ENCODE data around the gene TEKT3. TPM values are rescaled to one million over a fixed set of nuclear protein-coding genes. Genes with fewer than 3 reads are reported as not detected.

The TEKT3 gene
- total and polyA plus RNA-seq, 2 donors (not counting 3 experiments of a cell fraction or from before 2014, with no cell fraction given) = 0.28 TPM; not detected in 1

DNA sequence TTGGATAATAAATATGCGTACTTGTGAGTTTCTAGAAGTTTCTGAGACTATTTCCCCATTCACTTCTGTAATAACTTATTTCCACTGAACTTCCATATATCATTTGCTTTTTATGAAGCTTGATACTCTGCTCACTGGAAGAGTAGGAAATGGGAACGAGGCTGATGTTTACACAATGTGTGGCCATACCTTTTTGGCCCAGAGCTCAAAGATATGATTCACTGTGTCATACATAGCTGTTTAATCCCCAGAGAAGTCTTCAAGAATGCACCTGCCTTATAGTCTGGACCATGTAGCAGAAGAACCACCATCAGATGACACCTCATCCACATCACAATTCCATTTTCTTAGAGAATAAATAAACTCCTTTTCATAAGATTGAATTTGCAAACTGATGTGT is 40.3 kb upstream of the TEKT3 start:
- DNase-seq (ENCODE audit: low read depth, low spot score) = no peak
- dilution Hi-C loops (cut with MboI; ENCODE audit: extremely low pct_ligation_motif_present, low sequenced_read_pairs) = no loop called here
- no peak for FAIRE-seq
- Histone ChIP-seq H3K9me3 (replicated peaks; ENCODE audit: control insufficient read depth, insufficient read depth, low read length) (no peaks in the 10 kb centered on the region), H2AFZ (ENCODE audit: low read depth, low read length) (no peak overlapping the region), H3K36me3 (ENCODE audit: control insufficient read depth in 2 of 2, extremely low read depth in 1 of 2, insufficient read depth in 2 of 2, low read length in 2 of 2) (no peaks in the 10 kb centered on the region), H3K27me3 (ENCODE audit: control insufficient read depth in 2 of 2, insufficient read depth in 2 of 2, low read length in 2 of 2) (peaks cover 2 to 7% of the 10 kb centered on the region in 2 experiments), H3K9ac (replicated peaks; ENCODE audit: extremely low read depth, insufficient read depth, low read length) (no peak overlapping the region), H4K20me1 (replicated peaks; ENCODE audit: control insufficient read depth, extremely low read depth, insufficient read depth, low read length) (no peaks in the 10 kb centered on the region), H3K9me1 (replicated peaks; ENCODE audit: control insufficient read depth, extremely low read depth, insufficient read depth, low read length) (no peaks in the 10 kb centered on the region), H3K27ac (ENCODE audit: insufficient read depth, low read depth, low read length) (no peak overlapping the region), H3K4me1 (ENCODE audit: control insufficient read depth, extremely low read depth, insufficient read depth, low read length) (peaks cover 3% of the 10 kb centered on the region), H3K4me3 (replicated peaks in 1 of 3; ENCODE audit: insufficient read depth in 1 of 3, low read depth in 1 of 3, low read length in 3 of 3) (no peak overlapping the region), H3K79me2 (ENCODE audit: control insufficient read depth, insufficient read depth, low read length) (no peaks in the 10 kb centered on the region), H3K4me2 (ENCODE audit: insufficient read depth, low read length) (no peak overlapping the region)
- no peak for TF ChIP-seq MYC (IDR thresholded peaks at IDR 0.05; ENCODE audit: low read depth, low read length)
- no peak for TF ChIP-seq POLR2AphosphoS5 (IDR thresholded peaks at IDR 0.05; ENCODE audit: insufficient read depth, low read depth, low read length)
- no peak for TF ChIP-seq FOS (IDR thresholded peaks at IDR 0.05; ENCODE audit: borderline replicate concordance, insufficient read depth, low read length)
- TF ChIP-seq, protein P1, sequence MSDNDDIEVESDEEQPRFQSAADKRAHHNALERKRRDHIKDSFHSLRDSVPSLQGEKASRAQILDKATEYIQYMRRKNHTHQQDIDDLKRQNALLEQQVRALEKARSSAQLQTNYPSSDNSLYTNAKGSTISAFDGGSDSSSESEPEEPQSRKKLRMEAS (IDR thresholded peaks at IDR 0.05; ENCODE audit: insufficient read depth, insufficient read length) = no peak
- TF ChIP-seq, protein P2, sequence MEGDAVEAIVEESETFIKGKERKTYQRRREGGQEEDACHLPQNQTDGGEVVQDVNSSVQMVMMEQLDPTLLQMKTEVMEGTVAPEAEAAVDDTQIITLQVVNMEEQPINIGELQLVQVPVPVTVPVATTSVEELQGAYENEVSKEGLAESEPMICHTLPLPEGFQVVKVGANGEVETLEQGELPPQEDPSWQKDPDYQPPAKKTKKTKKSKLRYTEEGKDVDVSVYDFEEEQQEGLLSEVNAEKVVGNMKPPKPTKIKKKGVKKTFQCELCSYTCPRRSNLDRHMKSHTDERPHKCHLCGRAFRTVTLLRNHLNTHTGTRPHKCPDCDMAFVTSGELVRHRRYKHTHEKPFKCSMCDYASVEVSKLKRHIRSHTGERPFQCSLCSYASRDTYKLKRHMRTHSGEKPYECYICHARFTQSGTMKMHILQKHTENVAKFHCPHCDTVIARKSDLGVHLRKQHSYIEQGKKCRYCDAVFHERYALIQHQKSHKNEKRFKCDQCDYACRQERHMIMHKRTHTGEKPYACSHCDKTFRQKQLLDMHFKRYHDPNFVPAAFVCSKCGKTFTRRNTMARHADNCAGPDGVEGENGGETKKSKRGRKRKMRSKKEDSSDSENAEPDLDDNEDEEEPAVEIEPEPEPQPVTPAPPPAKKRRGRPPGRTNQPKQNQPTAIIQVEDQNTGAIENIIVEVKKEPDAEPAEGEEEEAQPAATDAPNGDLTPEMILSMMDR (IDR thresholded peaks at IDR 0.05; ENCODE audit: extremely low read depth in 1 of 2, insufficient read depth in 1 of 2, low read depth in 1 of 2, low read length in 2 of 2) = no peak
- no peak for TF ChIP-seq EZH2 (IDR thresholded peaks at IDR 0.05; ENCODE audit: borderline replicate concordance, low read depth, low read length, severe bottlenecking)
- TF ChIP-seq GATA2 (IDR thresholded peaks at IDR 0.05; ENCODE audit: insufficient read depth, insufficient read length, low read depth, low read length) = no peak
- no peak for TF ChIP-seq POLR2A (IDR thresholded peaks at IDR 0.05; ENCODE audit: low read depth, low read length)
- no peak for TF ChIP-seq JUN (IDR thresholded peaks at IDR 0.05; ENCODE audit: borderline replicate concordance, insufficient read depth, insufficient read length, low read depth)
- intact Hi-C loops (cut with micrococcal nuclease) = no loop called here
- CTCF ChIA-PET = interaction anchor here (2.4 kb wide), 1 partner anchor 121 kb away, joined by 10 read pairs; no protein-coding TSS in a partner anchor
- no TSS peak for BruUV-seq (replicated peaks)
- POLR2A ChIA-PET = no interaction called here
